BJ (cell line): ENCODE results near the gene IQCE. TPM values are rescaled to one million over a fixed set of nuclear protein-coding genes. Genes with fewer than 3 reads are reported as not detected.

ENCODE experiments used
- CTCF ChIA-PET: fragments of 350-600 bp; formaldehyde crosslinking; extraction: SDS; loops from one replicate; lab custom pipeline; 2021; ENCODE audit warnings: antibody characterized with exemption, inconsistent platforms; lab: Yijun Ruan, JAX
- POLR2A ChIA-PET: fragments of 300-600 bp; sonication (Branson Sonifier 250); formaldehyde crosslinking; extraction: SDS; loops from one replicate; lab custom pipeline; 2021; ENCODE audit warnings: antibody characterized with exemption; lab: Charles Lee
- DNase-seq: peaks from one replicate; pipeline ENCODE4 v3.0.0-alpha.2; 2011; ENCODE audit warnings: low read depth
- H3K27me3 ChIP-seq: 2 replicates; pipeline ENCODE4 v1.6.0; 2011; ENCODE audit warnings: low read length; ENCODE audit not compliant: control insufficient read depth, insufficient read depth
- H3K36me3 ChIP-seq: 2 replicates; pipeline ENCODE4 v1.5.1; 2011; ENCODE audit warnings: low read length; ENCODE audit not compliant: control insufficient read depth, insufficient read depth
- H3K4me3 ChIP-seq: 2 replicates; pipeline ENCODE4 v1.5.1; 2011; ENCODE audit warnings: low read depth, mild to moderate bottlenecking, control low read depth, low read length
- polyA plus RNA-seq: library from polyadenylated mRNA; depleted of rRNA; stranded (reverse); fragments of >200 nt; gene quantifications from 2 replicates; pipeline ENCODE4 v1.2.3, GENCODE V29; 2011
- TF ChIP-seq, protein P1 (sequence below): IDR thresholded peaks from 2 replicates; pipeline ENCODE4 v1.5.1; 2011; ENCODE audit warnings: low read depth, mild to moderate bottlenecking, control low read depth, inconsistent platforms, low read length, moderate library complexity; ENCODE audit not compliant: insufficient read depth

Gene IQCE
- polyA plus RNA-seq, 1 experiment, result 9.9 TPM

DNA sequence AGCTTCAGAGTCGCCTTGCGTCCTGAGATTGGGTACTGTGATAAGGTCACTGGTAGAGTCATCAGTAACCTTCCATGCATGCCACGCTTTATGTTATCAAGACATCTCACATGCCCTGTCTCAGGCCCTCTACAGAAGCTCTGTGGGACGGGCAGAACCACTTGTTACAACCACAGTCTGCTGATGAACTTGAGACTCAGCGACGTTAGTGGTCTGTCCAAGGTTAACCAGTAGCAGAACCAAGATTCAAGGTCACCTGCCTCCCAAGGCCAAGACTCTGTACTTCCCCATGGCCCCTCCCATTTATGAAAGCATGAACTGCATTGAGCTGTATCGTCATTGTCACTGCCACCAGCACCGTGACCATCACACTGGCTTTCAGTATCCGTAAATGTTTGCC, 15.0 kb downstream of the IQCE start:
- ChIA-PET POLR2A (no interaction called here), CTCF (interaction anchor here (0.8 to 1.6 kb wide), 4 partner anchors 14 to 122 kb away, joined by 3 to 5 read pairs (median 3); no protein-coding TSS in a partner anchor)
- Histone ChIP-seq H3K27me3 (no peaks in the 10 kb centered on the region), H3K36me3 (peaks cover 6% of the 10 kb centered on the region), H3K4me3 (no peak overlapping the region)
- TF ChIP-seq, protein P1, sequence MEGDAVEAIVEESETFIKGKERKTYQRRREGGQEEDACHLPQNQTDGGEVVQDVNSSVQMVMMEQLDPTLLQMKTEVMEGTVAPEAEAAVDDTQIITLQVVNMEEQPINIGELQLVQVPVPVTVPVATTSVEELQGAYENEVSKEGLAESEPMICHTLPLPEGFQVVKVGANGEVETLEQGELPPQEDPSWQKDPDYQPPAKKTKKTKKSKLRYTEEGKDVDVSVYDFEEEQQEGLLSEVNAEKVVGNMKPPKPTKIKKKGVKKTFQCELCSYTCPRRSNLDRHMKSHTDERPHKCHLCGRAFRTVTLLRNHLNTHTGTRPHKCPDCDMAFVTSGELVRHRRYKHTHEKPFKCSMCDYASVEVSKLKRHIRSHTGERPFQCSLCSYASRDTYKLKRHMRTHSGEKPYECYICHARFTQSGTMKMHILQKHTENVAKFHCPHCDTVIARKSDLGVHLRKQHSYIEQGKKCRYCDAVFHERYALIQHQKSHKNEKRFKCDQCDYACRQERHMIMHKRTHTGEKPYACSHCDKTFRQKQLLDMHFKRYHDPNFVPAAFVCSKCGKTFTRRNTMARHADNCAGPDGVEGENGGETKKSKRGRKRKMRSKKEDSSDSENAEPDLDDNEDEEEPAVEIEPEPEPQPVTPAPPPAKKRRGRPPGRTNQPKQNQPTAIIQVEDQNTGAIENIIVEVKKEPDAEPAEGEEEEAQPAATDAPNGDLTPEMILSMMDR, result no peak
- no peak for DNase-seq

DNA sequence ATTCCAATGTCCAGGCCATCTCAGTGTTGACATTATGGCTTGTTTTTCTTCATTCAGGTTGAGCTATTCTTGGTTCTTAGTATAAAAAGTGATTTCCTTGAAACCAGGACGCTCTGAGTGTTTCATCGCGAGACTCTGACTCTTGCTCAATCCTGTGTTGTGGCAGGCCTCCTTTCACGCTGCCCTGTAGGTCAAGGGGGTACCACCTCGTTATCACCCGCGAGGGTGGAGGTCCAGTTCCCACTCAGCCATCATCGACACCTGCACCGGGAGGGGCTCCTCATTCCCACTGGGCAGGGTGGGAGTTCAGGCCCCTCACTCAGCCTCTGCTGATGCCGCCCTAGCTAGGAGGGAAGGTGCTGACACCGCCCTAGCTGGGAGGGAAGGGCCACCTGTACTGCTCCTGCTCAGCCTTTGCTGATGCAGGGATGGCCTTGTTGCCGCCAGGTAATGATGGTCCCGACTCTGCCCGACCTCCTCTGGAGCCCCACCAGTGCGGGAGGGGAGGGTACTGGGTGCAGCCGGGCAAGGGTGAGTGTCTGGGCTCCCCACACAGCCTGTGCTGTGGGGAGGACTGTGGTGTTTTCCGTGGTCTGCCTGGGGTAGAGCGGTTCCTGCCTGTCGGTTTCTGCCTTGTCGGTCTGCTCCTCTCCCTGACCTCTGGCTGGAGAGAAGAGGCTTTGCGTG, 16.4 kb downstream of the IQCE start:
- peaks cover 9% of the 10 kb centered on the region for H3K36me3 ChIP-seq
- no peaks in the 10 kb centered on the region for H3K27me3 ChIP-seq
- TF ChIP-seq, protein P1, result no peak
- CTCF ChIA-PET, result interaction anchor here (1.0 to 1.2 kb wide), 3 partner anchors 9 to 106 kb away, joined by 4 to 7 read pairs (median 4); no protein-coding TSS in a partner anchor
- POLR2A ChIA-PET, result no interaction called here
- DNase-seq, result no peak
- no peak overlapping the region for H3K4me3 ChIP-seq

- Histone ChIP-seq H3K27me3 (no peaks in the 10 kb centered on the region), H3K4me3 (no peak overlapping the region), H3K36me3 (peaks cover 9% of the 10 kb centered on the region)
- POLR2A ChIA-PET, result no interaction called here
- DNase-seq, result no peak
- CTCF ChIA-PET, result interaction anchor here (0.7 to 1.2 kb wide), 3 partner anchors 9 to 97 kb away, joined by 3 to 7 read pairs (median 4); no protein-coding TSS in a partner anchor
- TF ChIP-seq, protein P1, result no peak
Observed at GRCh38 chr7:2575733-2576340, 17.1 kb downstream of the IQCE start.

DNA sequence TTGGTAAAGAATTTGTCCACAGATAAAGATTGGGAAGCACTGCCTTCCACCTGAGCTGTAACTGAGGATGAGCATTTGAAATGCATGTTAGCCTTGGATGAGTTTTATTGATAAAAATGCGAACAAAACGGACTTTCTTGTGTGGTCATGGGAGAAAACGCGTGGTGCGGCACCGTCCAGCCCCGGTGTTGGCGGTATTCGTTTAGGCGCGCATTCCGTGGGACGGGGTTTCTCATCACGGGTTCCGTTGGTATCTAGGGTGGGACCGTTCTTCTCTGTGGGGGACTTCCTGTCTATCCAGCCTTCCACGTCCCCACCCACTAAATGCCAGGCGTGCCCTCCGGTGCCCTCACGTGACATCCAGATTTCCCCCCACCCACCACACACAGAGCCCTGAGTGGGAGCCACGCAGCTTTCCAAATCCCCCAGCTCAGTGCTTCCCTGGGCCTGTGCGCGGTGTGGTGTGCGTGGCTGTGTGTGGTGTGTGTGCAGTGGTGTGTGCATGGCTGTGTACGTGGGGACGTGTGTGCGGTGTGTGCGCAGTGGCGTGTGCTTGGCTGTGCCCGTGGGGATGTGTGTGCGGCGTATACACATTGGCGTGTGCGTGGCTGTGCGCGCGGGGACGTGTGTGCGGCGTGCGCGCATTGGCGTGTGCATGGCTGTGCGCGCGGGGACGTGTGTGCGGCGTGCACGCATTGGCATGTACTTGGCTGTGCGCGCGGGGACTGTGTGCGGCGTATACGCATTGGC, 18.1 kb downstream of the IQCE start:
- TF ChIP-seq, protein P1, result no peak
- Histone ChIP-seq H3K36me3 (peaks cover 9% of the 10 kb centered on the region), H3K4me3 (no peak overlapping the region), H3K27me3 (no peaks in the 10 kb centered on the region)
- ChIA-PET POLR2A (no interaction called here), CTCF (no interaction called here)
- no peak for DNase-seq
